H9 (cell line): Measurements from ENCODE around the gene FXYD4. TPM values are rescaled to one million over a fixed set of nuclear protein-coding genes. Genes with fewer than 3 reads are reported as not detected.

Experiments used
- DNase-seq: peaks from one replicate; pipeline ENCODE4 v3.0.0-alpha.2; 2017
- H2AFZ ChIP-seq: one replicate; pipeline ENCODE4 v1.6.1; 2013; ENCODE audit warnings: mild to moderate bottlenecking, low read length, control low read depth, moderate library complexity
- H2AK5ac ChIP-seq: 2 replicates; pipeline ENCODE4 v1.6.1; 2013; ENCODE audit warnings: low read length, control low read depth, mixed read lengths; ENCODE audit not compliant: insufficient read length
- H2BK120ac ChIP-seq: one replicate; pipeline ENCODE4 v1.6.1; 2013; ENCODE audit warnings: low read depth, mild to moderate bottlenecking, low read length, control low read depth, inconsistent platforms; ENCODE audit not compliant: poor library complexity, severe bottlenecking
- H2BK12ac ChIP-seq: 2 replicates; pipeline ENCODE4 v1.6.1; 2013; ENCODE audit warnings: low read length, control low read depth, mixed read lengths, low read depth; ENCODE audit not compliant: insufficient read length
- H2BK15ac ChIP-seq: 2 replicates; pipeline ENCODE4 v1.6.1; 2013; ENCODE audit warnings: low read depth, low read length, control low read depth
- H2BK20ac ChIP-seq: one replicate; pipeline ENCODE4 v1.6.1; 2013; ENCODE audit warnings: low read depth, mild to moderate bottlenecking, low read length, control low read depth, inconsistent platforms; ENCODE audit not compliant: poor library complexity, severe bottlenecking
- H2BK5ac ChIP-seq: 2 replicates; pipeline ENCODE4 v1.6.1; 2013; ENCODE audit warnings: low read length, control low read depth, mixed read lengths; ENCODE audit not compliant: insufficient read length
- H3K14ac ChIP-seq: 2 replicates; pipeline ENCODE4 v1.6.1; 2013; ENCODE audit warnings: low read length, control low read depth; ENCODE audit not compliant: insufficient read depth
- H3K18ac ChIP-seq: 2 replicates; pipeline ENCODE4 v1.6.1; 2013; ENCODE audit warnings: low read depth, mild to moderate bottlenecking, mixed read lengths, low read length, control low read depth; ENCODE audit not compliant: insufficient read length
- H3K23ac ChIP-seq: 2 replicates; pipeline ENCODE4 v1.6.1; 2013; ENCODE audit warnings: low read length, control low read depth, mixed read lengths, low read depth; ENCODE audit not compliant: insufficient read length
- H3K23me2 ChIP-seq: 2 replicates; pipeline ENCODE4 v1.6.1; 2013; ENCODE audit warnings: low read depth, mild to moderate bottlenecking, mixed read lengths, low read length, control low read depth; ENCODE audit not compliant: insufficient read length, poor library complexity, severe bottlenecking
- H3K27ac ChIP-seq: 2 replicates; pipeline ENCODE4 v1.5.1; 2013; ENCODE audit warnings: low read length, control low read depth, mixed read lengths, low read depth; ENCODE audit not compliant: insufficient read length
- H3K27me3 ChIP-seq: 2 replicates; pipeline ENCODE4 v1.6.1; 2013; ENCODE audit warnings: low read length, control low read depth, inconsistent platforms; ENCODE audit not compliant: insufficient read depth
- H3K4ac ChIP-seq: 2 replicates; pipeline ENCODE4 v1.6.1; 2013; ENCODE audit warnings: low read depth, mild to moderate bottlenecking, control low read depth, inconsistent platforms, low read length, moderate library complexity
- H3K4me1 ChIP-seq: 2 replicates; pipeline ENCODE4 v1.6.1; 2013; ENCODE audit warnings: low read length, control low read depth, inconsistent platforms; ENCODE audit not compliant: insufficient read depth
- H3K4me2 ChIP-seq: 2 replicates; pipeline ENCODE4 v1.6.1; 2013; ENCODE audit warnings: low read length, control low read depth, mixed read lengths; ENCODE audit not compliant: insufficient read length, insufficient read depth
- H3K56ac ChIP-seq: 2 replicates; pipeline ENCODE4 v1.6.1; 2013; ENCODE audit warnings: low read depth, mild to moderate bottlenecking, mixed read lengths, low read length, control low read depth; ENCODE audit not compliant: insufficient read length
- H3K79me1 ChIP-seq: 2 replicates; pipeline ENCODE4 v1.6.1; 2013; ENCODE audit warnings: low read depth, mild to moderate bottlenecking, moderate library complexity, low read length, control low read depth, inconsistent platforms; ENCODE audit not compliant: insufficient read depth, poor library complexity, severe bottlenecking
- H3K79me2 ChIP-seq: 2 replicates; pipeline ENCODE4 v1.6.1; 2013; ENCODE audit warnings: low read length, control low read depth, inconsistent platforms; ENCODE audit not compliant: insufficient read depth
- H3K9ac ChIP-seq: 2 replicates; pipeline ENCODE4 v1.6.1; 2013; ENCODE audit warnings: low read length, control low read depth, mixed read lengths; ENCODE audit not compliant: insufficient read length; ENCODE audit errors: extremely low read depth
- H3K9me3 ChIP-seq: one replicate; pipeline ENCODE4 v1.6.1; 2013; ENCODE audit warnings: low read depth, low read length, inconsistent platforms; ENCODE audit not compliant: control insufficient read depth
- H3T11ph ChIP-seq: one replicate; pipeline ENCODE4 v1.6.1; 2013; ENCODE audit warnings: mild to moderate bottlenecking, low read length, control low read depth, inconsistent platforms
- H4K20me1 ChIP-seq: one replicate; pipeline ENCODE4 v1.6.1; 2013; ENCODE audit not compliant: control insufficient read depth, insufficient read length, insufficient read depth
- H4K5ac ChIP-seq: 2 replicates; pipeline ENCODE4 v1.6.1; 2013; ENCODE audit warnings: low read depth, mild to moderate bottlenecking, mixed read lengths, low read length, control low read depth; ENCODE audit not compliant: insufficient read length
- H4K8ac ChIP-seq: replicated peaks from 2 replicates; pipeline ENCODE4 v1.6.1; 2013; ENCODE audit warnings: low read length, control low read depth, mixed read lengths, low read depth; ENCODE audit not compliant: insufficient read length
- H4K91ac ChIP-seq: 2 replicates; pipeline ENCODE4 v1.6.1; 2013; ENCODE audit warnings: low read depth, mild to moderate bottlenecking, moderate library complexity, mixed read lengths, low read length, control low read depth; ENCODE audit not compliant: insufficient read length
- H3K27ac Mint-ChIP-seq, 3 experiments: 2 replicates in 2 of 3; 3 replicates in 1 of 3; pipeline ENCODE4 v1.8.0; 2020 to 2021; ENCODE audit warnings: mixed read lengths in 3 of 3, mild to moderate bottlenecking in 1 of 3, moderate library complexity in 1 of 3
- H3K27me3 Mint-ChIP-seq: 2 replicates; pipeline ENCODE4 v1.8.0; 2021; ENCODE audit warnings: low read depth, mild to moderate bottlenecking, moderate library complexity, mixed read lengths
- H3K36me3 Mint-ChIP-seq, 3 experiments: 2 replicates in 2 of 3; 3 replicates in 1 of 3; pipeline ENCODE4 v1.8.0; 2020 to 2021; ENCODE audit warnings: low read depth in 3 of 3, mixed read lengths in 3 of 3; ENCODE audit not compliant: insufficient read depth in 1 of 3
- H3K4me1 Mint-ChIP-seq, 2 experiments: 2 replicates each; pipeline ENCODE4 v1.8.0; 2020; ENCODE audit warnings: mixed read lengths in 2 of 2
- H3K4me3 Mint-ChIP-seq, 2 experiments: 2 replicates in 1 of 2; 3 replicates in 1 of 2; pipeline ENCODE4 v1.8.0; 2020 to 2021; ENCODE audit warnings: mild to moderate bottlenecking in 2 of 2, mixed read lengths in 2 of 2, moderate library complexity in 1 of 2
- H3K9me3 Mint-ChIP-seq, 2 experiments: 2 replicates in 1 of 2; 3 replicates in 1 of 2; pipeline ENCODE4 v1.8.0; 2020; ENCODE audit warnings: mild to moderate bottlenecking in 2 of 2, mixed read lengths in 2 of 2, moderate library complexity in 1 of 2
- WGBS: extraction: QIAGEN DNeasy Blood & Tissue Kit; methylation state at CpG from one replicate; pipeline ENCODE4 v1.1.7; 2013; ENCODE audit warnings: missing lambda C conversion rate, low lambda C conversion rate, mixed read lengths; ENCODE audit not compliant: insufficient read length; ENCODE audit errors: extremely low coverage; 5-methylcytosine and 5-hydroxymethylcytosine counted together
- total RNA-seq: library from RNA; stranded (reverse); gene quantifications from 2 replicates; pipeline ENCODE4 v1.2.1, GENCODE V29; 2021
- TF ChIP-seq, protein P1 (sequence below): fragments of 200-600 bp; sonication (generic); conservative IDR thresholded peaks from 3 replicates; pipeline ENCODE4 v1.8.0; 2021; ENCODE audit warnings: antibody characterized with exemption, mild to moderate bottlenecking

FXYD4 gene
- total RNA-seq, 1 experiment from 2014 or later = not detected

DNA sequence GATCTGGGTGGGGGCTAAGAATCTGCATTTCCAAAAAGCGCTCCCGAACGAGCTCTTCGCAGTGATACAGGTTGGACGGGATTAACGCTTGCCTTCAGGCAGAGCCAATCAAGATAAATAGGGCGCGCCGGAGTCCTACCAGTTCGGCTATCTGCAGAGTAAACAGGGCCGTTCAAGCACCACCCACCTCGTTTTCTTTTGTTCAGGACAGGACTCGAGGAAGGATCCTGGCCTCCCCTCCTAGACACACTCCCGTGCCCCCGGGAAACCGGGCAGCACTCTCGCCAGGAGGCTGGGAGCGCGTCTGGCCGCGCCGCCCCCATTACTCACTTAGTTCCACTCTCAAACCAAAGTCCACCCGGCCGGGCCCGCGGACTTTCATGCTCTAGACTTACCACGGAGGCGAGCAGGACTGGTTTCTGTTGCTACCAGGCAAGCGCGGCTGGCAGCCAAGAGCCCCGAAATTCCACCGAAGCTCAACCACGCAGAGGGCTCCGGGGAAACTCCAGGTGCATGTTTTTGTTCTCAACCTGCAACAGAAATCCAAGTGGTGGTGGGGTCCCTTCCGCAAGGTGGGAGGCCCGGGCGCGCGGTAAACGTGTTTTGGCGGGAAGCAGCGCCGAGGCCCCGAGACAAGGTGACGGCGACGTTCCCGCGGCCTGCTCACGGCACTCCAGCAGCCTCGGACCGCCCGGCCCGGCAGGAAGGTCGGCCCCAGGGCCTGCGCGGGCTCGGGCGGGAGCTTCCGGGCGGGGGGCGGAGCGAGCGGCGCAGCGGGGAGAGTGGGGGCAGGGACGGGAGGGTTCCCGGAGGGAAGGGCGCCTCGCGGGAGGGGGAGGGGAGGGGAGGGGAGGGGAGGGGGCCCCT lies 24.9 kb downstream of the FXYD4 start:
- H3K9me3 ChIP-seq = no peaks in the 10 kb centered on the region

More for the DNA sequence above, 24.9 kb downstream of the FXYD4 start:
- Histone ChIP-seq H3K4me1 (peaks cover 2% of the 10 kb centered on the region; the same call in 1 of the 2 replicates), H3K18ac (peak overlapping the region; percentile 92), H2AK5ac (no peak overlapping the region), H3K23me2 (peaks cover 10% of the 10 kb centered on the region), H3K9ac (peak overlapping the region; percentile 96), H3K79me2 (peaks cover 56% of the 10 kb centered on the region), H3K56ac (no peak overlapping the region), H3K4me2 (peak overlapping the region; percentile 92), H3K27ac (peak overlapping the region; percentile 74), H2BK120ac (peak overlapping the region; percentile 70), H2BK12ac (peak overlapping the region; percentile 2), H3K4ac (peak overlapping the region; percentile 99), H4K5ac (peak overlapping the region; percentile 82), H3K79me1 (peaks cover 7% of the 10 kb centered on the region), H2BK20ac (no peak overlapping the region), H4K20me1 (no peaks in the 10 kb centered on the region), H3K14ac (peak overlapping the region; percentile 100), H3T11ph (peak overlapping the region; percentile 67), H2BK5ac (peak overlapping the region; percentile 65), H3K27me3 (no peaks in the 10 kb centered on the region), H4K8ac (no peak overlapping the region), H2AFZ (no peak overlapping the region), H2BK15ac (no peak overlapping the region), H4K91ac (peak overlapping the region; percentile 88), H3K23ac (no peak overlapping the region)
- Mint-ChIP-seq H3K27ac (peak overlapping the region; percentile 94 to 100 (median 99)), H3K4me3 (peak overlapping the region; percentile 90 to 92), H3K9me3 (no peaks in the 10 kb centered on the region; a peak in 1 of 5 replicates), H3K36me3 (peaks cover 40 to 63% (median 50%) of the 10 kb centered on the region in 3 experiments), H3K27me3 (peaks cover 4% of the 10 kb centered on the region), H3K4me1 (peaks cover 58 to 65% of the 10 kb centered on the region in 2 experiments)
- WGBS = no CpG with 5 or more reads among the region's 71 CpGs
- DNase-seq = peak; percentile 78
- TF ChIP-seq, protein P1, sequence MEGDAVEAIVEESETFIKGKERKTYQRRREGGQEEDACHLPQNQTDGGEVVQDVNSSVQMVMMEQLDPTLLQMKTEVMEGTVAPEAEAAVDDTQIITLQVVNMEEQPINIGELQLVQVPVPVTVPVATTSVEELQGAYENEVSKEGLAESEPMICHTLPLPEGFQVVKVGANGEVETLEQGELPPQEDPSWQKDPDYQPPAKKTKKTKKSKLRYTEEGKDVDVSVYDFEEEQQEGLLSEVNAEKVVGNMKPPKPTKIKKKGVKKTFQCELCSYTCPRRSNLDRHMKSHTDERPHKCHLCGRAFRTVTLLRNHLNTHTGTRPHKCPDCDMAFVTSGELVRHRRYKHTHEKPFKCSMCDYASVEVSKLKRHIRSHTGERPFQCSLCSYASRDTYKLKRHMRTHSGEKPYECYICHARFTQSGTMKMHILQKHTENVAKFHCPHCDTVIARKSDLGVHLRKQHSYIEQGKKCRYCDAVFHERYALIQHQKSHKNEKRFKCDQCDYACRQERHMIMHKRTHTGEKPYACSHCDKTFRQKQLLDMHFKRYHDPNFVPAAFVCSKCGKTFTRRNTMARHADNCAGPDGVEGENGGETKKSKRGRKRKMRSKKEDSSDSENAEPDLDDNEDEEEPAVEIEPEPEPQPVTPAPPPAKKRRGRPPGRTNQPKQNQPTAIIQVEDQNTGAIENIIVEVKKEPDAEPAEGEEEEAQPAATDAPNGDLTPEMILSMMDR = no peak
